ENCODE measurements around the gene ANGPTL7.

ANGPTL7 gene

GRCh38 chr1:11188858-11189451 is at the start of gene ANGPTL7:
Gene ANGPTL7 (plus strand): TSS chr1:11189355. CDS start chr1:11189580, 225 bp downstream.
- Mint-ChIP-seq H3K36me3 (ENCODE audit: low read depth) (peaks cover 38% of the 10 kb centered on the region), H3K27ac (peak within 1 kb of the TSS in 2 of 3 experiments; percentile 41 to 75), H3K27me3 (ENCODE audit: low read depth) (no peaks in the 10 kb centered on the region), H3K4me3 (no peak within 1 kb of the TSS), H3K9me3 (no peaks in the 10 kb centered on the region), H3K4me1 (peaks cover 6% of the 10 kb centered on the region)
- no peak for TF ChIP-seq CTCF (IDR thresholded peaks at IDR 0.05; ENCODE audit: unreplicated experiment in 3 of 3)

GRCh38 chr1:11142618-11143391 is 46.4 kb upstream of the ANGPTL7 start:
- TF ChIP-seq CTCF (IDR thresholded peaks at IDR 0.05; ENCODE audit: unreplicated experiment in 3 of 3), result no peak

GRCh38 chr1:11143401-11143800 is 45.8 kb upstream of the ANGPTL7 start:
- H3K9me3 Mint-ChIP-seq, result no peaks in the 10 kb centered on the region
- H3K4me3 Mint-ChIP-seq, result no peak overlapping the region
- no peaks in the 10 kb centered on the region for H3K27me3 Mint-ChIP-seq (ENCODE audit: low read depth)
- H3K4me1 Mint-ChIP-seq, result peaks cover 22% of the 10 kb centered on the region
- peaks cover 55% of the 10 kb centered on the region for H3K36me3 Mint-ChIP-seq (ENCODE audit: low read depth)
- peak overlapping the region in 1 of 3 experiments; percentile 20 for H3K27ac Mint-ChIP-seq
- no peak for TF ChIP-seq CTCF (IDR thresholded peaks at IDR 0.05; ENCODE audit: unreplicated experiment in 3 of 3)

More at GRCh38 chr1:11142618-11143391, 46.4 kb upstream of the ANGPTL7 start:
- Mint-ChIP-seq H3K36me3 (ENCODE audit: low read depth) (peaks cover 52% of the 10 kb centered on the region), H3K27me3 (ENCODE audit: low read depth) (no peaks in the 10 kb centered on the region), H3K4me3 (no peak overlapping the region), H3K4me1 (peaks cover 18% of the 10 kb centered on the region), H3K9me3 (no peaks in the 10 kb centered on the region), H3K27ac (peak overlapping the region in 1 of 3 experiments; percentile 20)

- Mint-ChIP-seq H3K9me3 (no peaks in the 10 kb centered on the region), H3K27ac (peak overlapping the region in 1 of 3 experiments; percentile 48)
Measured at GRCh38 chr1:11143907-11144306, 45.2 kb upstream of the ANGPTL7 start.

GRCh38 chr1:11144570-11145256 is 44.4 kb upstream of the ANGPTL7 start:
- Mint-ChIP-seq H3K27ac (peak overlapping the region in 1 of 3 experiments; percentile 48), H3K4me1 (peaks cover 17% of the 10 kb centered on the region), H3K36me3 (ENCODE audit: low read depth) (peaks cover 54% of the 10 kb centered on the region), H3K27me3 (ENCODE audit: low read depth) (no peaks in the 10 kb centered on the region), H3K9me3 (no peaks in the 10 kb centered on the region), H3K4me3 (no peak overlapping the region)
- no peak for TF ChIP-seq CTCF (IDR thresholded peaks at IDR 0.05; ENCODE audit: unreplicated experiment in 3 of 3)

More at GRCh38 chr1:11143907-11144306, 45.2 kb upstream of the ANGPTL7 start:
- peaks cover 17% of the 10 kb centered on the region for H3K4me1 Mint-ChIP-seq
- peaks cover 51% of the 10 kb centered on the region for H3K36me3 Mint-ChIP-seq (ENCODE audit: low read depth)
- no peaks in the 10 kb centered on the region for H3K27me3 Mint-ChIP-seq (ENCODE audit: low read depth)
- TF ChIP-seq CTCF (IDR thresholded peaks at IDR 0.05; ENCODE audit: unreplicated experiment in 3 of 3), result no peak
- no peak overlapping the region for H3K4me3 Mint-ChIP-seq
